Testis (tissue), 3 donors: ENCODE measurements around the gene ADGRF3. TPM values are rescaled to one million over a fixed set of nuclear protein-coding genes. Genes with fewer than 3 reads are reported as not detected.
"Not testable (repeated sequence)": the region's sequence is repeated elsewhere in the genome, so short reads cannot be mapped to it uniquely, and the experiment has no call there.

Experiments
- DNase-seq: peaks from one replicate; pipeline ENCODE4 v3.0.0-alpha.2; 2019
- H3K27ac ChIP-seq, 2 donors: fragments of 200-600 bp; sonication (generic); one replicate each; pipeline ENCODE4 v1.5.1; 2019
- H3K27me3 ChIP-seq: fragments of 200-600 bp; sonication (generic); one replicate; pipeline ENCODE4 v1.5.1; 2019
- H3K36me3 ChIP-seq: fragments of 200-600 bp; sonication (generic); one replicate; pipeline ENCODE4 v1.5.1; 2017; ENCODE audit warnings: low read depth; ENCODE audit errors: missing control alignments
- H3K4me1 ChIP-seq: fragments of 200-600 bp; sonication (generic); one replicate; pipeline ENCODE4 v1.5.1; 2019
- H3K4me3 ChIP-seq, 2 donors: fragments of 200-600 bp; sonication (generic); one replicate each; pipeline ENCODE4 v1.5.1; 2017 to 2019
- H3K9me3 ChIP-seq: fragments of 200-600 bp; sonication (generic); one replicate; pipeline ENCODE4 v1.5.1; 2017
- POLR2A ChIP-seq: fragments of 450-650 bp; IDR thresholded peaks from one replicate; pipeline ENCODE4 v1.6.1; 2017; ENCODE audit warnings: antibody characterized with exemption, mild to moderate bottlenecking, moderate library complexity
- WGBS, 2 donors: methylation state at CpG; one replicate each; pipeline ENCODE4 v1.1.5; 2018; 5-methylcytosine and 5-hydroxymethylcytosine counted together
- intact Hi-C: fragments of 100-400 bp; cut with DNase I; formaldehyde crosslinking; loops from one replicate; pipeline ENCODE4 v1.15.1; 2023; ENCODE audit warnings: low total_unique reads
- polyA plus RNA-seq: library from polyadenylated mRNA; stranded (reverse); fragments of 350-450 nt; fragmentation: Illumina TruSeq; extraction: RNeasy Lipid Tissue Mini Kit (QIAGEN cat#74804); gene quantifications from one replicate; pipeline ENCODE4 v1.2.3, GENCODE V29; 2014; ENCODE audit warnings: low read depth, low replicate concordance; ENCODE audit not compliant: insufficient read depth
- total RNA-seq, 2 donors: library from RNA; depleted of rRNA; stranded (reverse); fragments of >200 nt; gene quantifications; one replicate each; pipeline ENCODE4 v1.2.3, GENCODE V29; 2016
- TF ChIP-seq, protein P1 (sequence below), 3 experiments: fragments of 450-650 bp in 2 of 3; fragments of 200-600 bp in 1 of 3; sonication (generic) in 1 of 3; IDR thresholded peaks; one replicate each; pipeline ENCODE4 v1.5.1; 2016 to 2019; ENCODE audit warnings: antibody characterized with exemption in 3 of 3, mild to moderate bottlenecking in 2 of 3, moderate library complexity in 1 of 3

The ADGRF3 gene
- total and polyA plus RNA-seq, 3 donors from 2014 or later = 1.0 to 2.2 (median 1.6) TPM

DNA sequence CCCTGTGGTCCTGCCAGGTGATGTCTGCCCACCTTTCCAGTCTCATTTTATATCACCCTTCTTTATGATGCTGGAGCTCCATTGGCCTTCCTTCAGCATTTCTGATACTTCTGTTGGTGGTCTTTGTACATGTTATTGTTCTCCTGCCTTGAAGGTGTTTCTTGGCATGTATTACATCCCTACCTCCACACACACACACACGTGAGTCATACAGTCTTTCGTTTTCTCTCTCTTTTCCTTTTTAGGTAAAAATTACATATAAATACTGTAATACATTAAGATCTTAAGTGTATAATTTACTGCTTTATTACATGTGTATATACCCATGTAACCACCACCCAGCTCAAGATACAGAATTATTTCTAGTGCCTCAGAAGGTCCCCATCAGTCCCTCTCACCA is 10.2 kb upstream of the ADGRF3 start:
- TF ChIP-seq, protein P1, sequence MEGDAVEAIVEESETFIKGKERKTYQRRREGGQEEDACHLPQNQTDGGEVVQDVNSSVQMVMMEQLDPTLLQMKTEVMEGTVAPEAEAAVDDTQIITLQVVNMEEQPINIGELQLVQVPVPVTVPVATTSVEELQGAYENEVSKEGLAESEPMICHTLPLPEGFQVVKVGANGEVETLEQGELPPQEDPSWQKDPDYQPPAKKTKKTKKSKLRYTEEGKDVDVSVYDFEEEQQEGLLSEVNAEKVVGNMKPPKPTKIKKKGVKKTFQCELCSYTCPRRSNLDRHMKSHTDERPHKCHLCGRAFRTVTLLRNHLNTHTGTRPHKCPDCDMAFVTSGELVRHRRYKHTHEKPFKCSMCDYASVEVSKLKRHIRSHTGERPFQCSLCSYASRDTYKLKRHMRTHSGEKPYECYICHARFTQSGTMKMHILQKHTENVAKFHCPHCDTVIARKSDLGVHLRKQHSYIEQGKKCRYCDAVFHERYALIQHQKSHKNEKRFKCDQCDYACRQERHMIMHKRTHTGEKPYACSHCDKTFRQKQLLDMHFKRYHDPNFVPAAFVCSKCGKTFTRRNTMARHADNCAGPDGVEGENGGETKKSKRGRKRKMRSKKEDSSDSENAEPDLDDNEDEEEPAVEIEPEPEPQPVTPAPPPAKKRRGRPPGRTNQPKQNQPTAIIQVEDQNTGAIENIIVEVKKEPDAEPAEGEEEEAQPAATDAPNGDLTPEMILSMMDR (IDR thresholded peaks at IDR 0.05) = no peak
- TF ChIP-seq POLR2A = no peak
- no peak overlapping the region for H3K4me3 ChIP-seq
- 86 to 91% methylated on average over 2 of the region's 2 CpGs for WGBS, 2 donors
- DNase-seq = no peak
- H3K27me3 ChIP-seq = no peaks in the 10 kb centered on the region
- no peaks in the 10 kb centered on the region for H3K9me3 ChIP-seq
- H3K36me3 ChIP-seq = no peaks in the 10 kb centered on the region
- H3K27ac ChIP-seq = no peak overlapping the region
- intact Hi-C loops = no loop called here
- no peaks in the 10 kb centered on the region for H3K4me1 ChIP-seq

DNA sequence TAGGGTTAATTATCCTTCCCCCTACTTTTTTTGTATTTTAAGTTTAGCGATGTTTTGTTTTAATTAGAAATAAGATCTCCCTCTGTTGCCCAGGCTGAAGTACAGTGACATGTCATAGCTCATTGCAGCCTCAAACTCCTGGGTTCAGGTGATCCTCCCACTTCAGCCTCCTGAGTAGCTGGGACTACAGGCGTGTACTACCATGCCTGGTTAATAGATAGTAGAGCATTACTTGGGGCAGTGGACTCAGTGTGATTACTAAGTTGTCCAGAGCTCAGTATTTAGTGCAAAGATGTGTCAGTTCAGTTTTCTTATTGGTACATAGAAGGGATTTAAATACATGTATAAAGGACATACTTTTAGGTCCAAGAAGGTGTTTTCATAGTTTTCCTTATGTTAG is 9.5 kb upstream of the ADGRF3 start:
- TF ChIP-seq, protein P1 (IDR thresholded peaks at IDR 0.05) = no peak
- TF ChIP-seq POLR2A = no peak
- H3K36me3 ChIP-seq = no peaks in the 10 kb centered on the region
- intact Hi-C loops = no loop called here
- no peak for DNase-seq
- WGBS, 2 donors = 93 to 95% methylated on average over 2 of the region's 2 CpGs
- H3K27ac ChIP-seq = no peak overlapping the region
- H3K9me3 ChIP-seq = no peaks in the 10 kb centered on the region
- no peaks in the 10 kb centered on the region for H3K4me1 ChIP-seq
- H3K4me3 ChIP-seq = no peak overlapping the region
- no peaks in the 10 kb centered on the region for H3K27me3 ChIP-seq

DNA sequence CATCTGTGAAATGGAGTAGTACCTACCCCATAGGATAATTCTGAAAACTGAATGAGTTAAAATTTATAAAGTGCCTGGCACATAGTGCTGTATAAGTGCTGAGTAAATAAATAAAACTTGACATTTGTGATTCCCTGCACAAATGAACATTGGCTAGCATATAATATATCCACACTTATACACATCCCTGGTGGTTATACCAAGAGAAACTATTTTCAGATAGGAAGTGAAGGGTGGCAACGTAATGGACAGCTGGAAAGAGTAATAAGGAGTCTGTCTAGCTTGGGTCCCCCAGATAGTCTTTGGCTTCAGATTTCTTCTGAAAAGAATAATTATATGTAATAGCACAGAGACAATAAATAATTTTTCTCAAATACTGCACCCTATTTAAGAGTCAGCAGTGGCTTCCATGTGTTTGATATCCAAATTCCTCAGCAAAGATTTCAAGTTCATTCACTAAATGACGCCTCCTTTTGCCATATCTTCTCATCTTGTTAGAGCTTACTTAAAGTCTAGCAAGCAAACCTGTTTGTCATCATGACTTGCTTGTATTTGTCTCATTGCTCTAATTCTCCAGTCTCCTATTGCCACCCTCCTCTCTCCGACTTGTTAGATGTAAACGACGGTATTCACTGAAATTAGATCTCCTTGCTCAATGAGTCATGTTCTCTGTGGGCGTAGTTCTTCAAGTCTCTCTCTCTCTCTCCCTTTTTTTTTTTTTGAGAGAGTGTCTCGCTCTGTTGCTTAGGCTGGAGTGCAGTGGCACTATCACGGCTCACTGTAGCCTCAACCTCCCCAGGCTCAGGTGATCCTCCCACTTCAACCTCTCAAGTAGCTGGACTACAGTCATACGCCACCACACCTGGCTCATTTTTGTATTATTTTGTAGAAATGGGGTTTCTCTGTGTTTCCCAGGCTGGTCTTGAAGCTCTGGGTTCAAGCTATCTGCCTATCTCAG is 8.7 kb upstream of the ADGRF3 start:
- H3K36me3 ChIP-seq = no peaks in the 10 kb centered on the region
- no peak for DNase-seq
- WGBS, 2 donors = 83 to 87% methylated on average over 9 of the region's 9 CpGs
- no peaks in the 10 kb centered on the region for H3K9me3 ChIP-seq
- no peaks in the 10 kb centered on the region for H3K4me1 ChIP-seq
- TF ChIP-seq POLR2A = no peak
- TF ChIP-seq, protein P1 (IDR thresholded peaks at IDR 0.05) = no peak
- H3K27me3 ChIP-seq = no peaks in the 10 kb centered on the region
- intact Hi-C loops = no loop called here
- no peak overlapping the region for H3K4me3 ChIP-seq
- no peak overlapping the region for H3K27ac ChIP-seq

DNA sequence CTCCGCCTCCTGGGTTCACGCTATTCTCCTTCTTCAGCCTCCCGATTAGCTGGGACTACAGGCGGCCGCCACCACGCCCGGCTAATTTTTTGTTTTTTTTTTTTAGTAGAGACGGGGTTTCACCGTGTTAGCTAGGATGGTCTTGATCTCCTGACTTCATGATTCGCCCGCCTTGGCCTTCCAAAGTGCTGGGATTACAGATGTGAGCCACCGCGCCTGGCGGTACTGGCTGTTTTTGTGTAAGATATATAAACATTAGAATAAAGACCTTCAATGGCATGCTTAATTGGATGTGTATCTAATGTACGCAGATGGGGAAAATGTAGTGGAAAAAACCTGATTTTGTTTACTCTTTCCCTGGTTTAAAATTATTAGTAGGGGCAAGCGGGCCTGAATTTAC is 7.9 kb upstream of the ADGRF3 start:
- H3K36me3 ChIP-seq, H3K4me3 ChIP-seq, intact Hi-C loops, DNase-seq, H3K27ac ChIP-seq, H3K9me3 ChIP-seq, H3K4me1 ChIP-seq, H3K27me3 ChIP-seq: not testable (repeated sequence)
- WGBS, 2 donors = 91% methylated on average over 16 of the region's 16 CpGs

DNA sequence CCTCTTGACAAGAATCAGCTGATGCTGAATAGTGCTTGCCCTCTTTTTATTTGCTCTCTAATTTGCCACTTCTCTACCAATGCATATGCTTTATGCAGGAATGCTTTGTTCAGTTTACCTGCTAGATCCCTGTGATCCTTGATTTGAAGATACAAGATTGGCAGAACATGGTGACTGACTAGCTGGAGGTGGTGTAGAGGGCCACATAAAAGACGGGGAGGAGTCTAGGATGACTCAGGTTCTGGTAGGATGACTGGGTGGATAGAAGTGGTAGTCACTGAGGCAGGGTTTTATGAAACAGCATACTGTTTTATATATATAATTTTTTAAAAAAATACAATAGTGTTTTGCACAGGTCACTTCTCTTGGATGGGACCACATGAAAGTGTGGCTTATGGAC is 6.3 kb upstream of the ADGRF3 start:
- Histone ChIP-seq H3K4me1 (no peaks in the 10 kb centered on the region), H3K27ac (no peak overlapping the region), H3K36me3 (no peaks in the 10 kb centered on the region), H3K27me3 (no peaks in the 10 kb centered on the region), H3K4me3 (no peak overlapping the region), H3K9me3 (no peaks in the 10 kb centered on the region)
- TF ChIP-seq POLR2A = no peak
- TF ChIP-seq, protein P1 (IDR thresholded peaks at IDR 0.05) = no peak
- intact Hi-C loops = no loop called here
- 92 to 95% methylated on average over 1 of the region's 1 CpG for WGBS, 2 donors
- DNase-seq = no peak
